Panc1 (cell line): Measurements from ENCODE around the gene S1PR2. TPM values are rescaled to one million over a fixed set of nuclear protein-coding genes. Genes with fewer than 3 reads are reported as not detected.

Experiments
- ATAC-seq: fragments of 200-7000 bp; cut with Tn5 transposase; 2 replicates; pipeline ENCODE4 v1.9.1; 2020; ENCODE audit warnings: mild to moderate bottlenecking, moderate library complexity
- BruUV-seq: library from RNA; stranded (reverse); fragments of 400-500 nt; replicated peaks from 2 replicates; lab custom pipeline; 2021; lab: Mats Ljungman, UMichigan
- CTCF ChIA-PET: fragments of 300-600 bp; sonication (Branson Sonifier 250); formaldehyde crosslinking; loops from one replicate; lab custom pipeline; 2022; ENCODE audit warnings: antibody characterized with exemption; lab: Charles Lee
- POLR2A ChIA-PET: fragments of 300-600 bp; sonication (Branson Sonifier 250); formaldehyde crosslinking; loops from one replicate; lab custom pipeline; 2022; ENCODE audit warnings: antibody characterized with exemption; lab: Charles Lee
- DNase-seq: peaks from one replicate; pipeline ENCODE4 v3.0.0-alpha.2; 2010; ENCODE audit warnings: low read depth, low spot score
- H3K27ac ChIP-seq: 2 replicates; pipeline ENCODE4 v1.5.1; 2011; ENCODE audit warnings: mild to moderate bottlenecking, low read length, inconsistent platforms
- H3K27me3 ChIP-seq: fragments of 200-500 bp; sonication (Bioruptor generic); 2 replicates; pipeline ENCODE4 v1.6.0; 2014; ENCODE audit warnings: low read length, inconsistent platforms; ENCODE audit not compliant: control insufficient read depth, insufficient read depth
- H3K36me3 ChIP-seq: fragments of 200-500 bp; sonication (Bioruptor generic); 2 replicates; pipeline ENCODE4 v1.5.1; 2014; ENCODE audit warnings: inconsistent platforms, mild to moderate bottlenecking, low read length, moderate library complexity; ENCODE audit not compliant: control insufficient read depth, insufficient read depth
- H3K4me1 ChIP-seq: 2 replicates; pipeline ENCODE4 v1.5.1; 2011; ENCODE audit warnings: inconsistent platforms, mild to moderate bottlenecking, low read length, moderate library complexity; ENCODE audit not compliant: control insufficient read depth, insufficient read depth
- H3K4me3 ChIP-seq, 2 experiments: 2 replicates each; pipeline ENCODE4 v1.5.1; 2011 to 2012; ENCODE audit warnings: low read depth in 2 of 2, low read length in 2 of 2, mild to moderate bottlenecking in 2 of 2, inconsistent platforms in 1 of 2, moderate library complexity in 1 of 2
- H3K9me3 ChIP-seq: fragments of 200-500 bp; sonication (Bioruptor generic); 2 replicates; pipeline ENCODE4 v1.5.1; 2014; ENCODE audit warnings: low read depth, mild to moderate bottlenecking, inconsistent platforms, low read length, moderate library complexity; ENCODE audit not compliant: control insufficient read depth, insufficient read depth
- CTCF ChIP-seq: fragments of 450-650 bp; IDR thresholded peaks from 2 replicates; pipeline ENCODE4 v1.5.1; 2017; ENCODE audit warnings: mild to moderate bottlenecking
- POLR2AphosphoS5 ChIP-seq: IDR thresholded peaks from 2 replicates; pipeline ENCODE4 v1.6.1; 2012; ENCODE audit warnings: mild to moderate bottlenecking, low read depth, low read length, moderate library complexity
- SIN3A ChIP-seq: IDR thresholded peaks from 2 replicates; pipeline ENCODE4 v1.6.1; 2012; ENCODE audit warnings: low read depth, mild to moderate bottlenecking, low read length, moderate library complexity, borderline replicate concordance; ENCODE audit not compliant: insufficient read depth
- TCF7L2 ChIP-seq: IDR thresholded peaks from 2 replicates; pipeline ENCODE4 v1.6.1; 2011; ENCODE audit warnings: mild to moderate bottlenecking, low read depth, low read length, inconsistent platforms
- in situ Hi-C: cut with HindIII; loops from 2 replicates; pipeline ENCODE4 v1.10.0; 2016; ENCODE audit warnings: low sequenced_read_pairs, low pct_unique_long_range_greater_than_20kb
- intact Hi-C: fragments of 100-400 bp; cut with micrococcal nuclease; formaldehyde crosslinking; loops from one replicate; pipeline ENCODE4 v1.10.0; 2022; ENCODE audit not compliant: unreplicated experiment
- total RNA-seq: library from RNA; stranded (reverse); gene quantifications from one replicate; pipeline ENCODE4 v1.2.1, GENCODE V29; 2021; ENCODE audit not compliant: unreplicated experiment
- TF ChIP-seq, protein P1 (sequence below), 2 experiments: IDR thresholded peaks; 2 replicates each; pipeline ENCODE4 v1.6.1; 2011 to 2012; ENCODE audit warnings: low read depth in 2 of 2, control low read depth in 1 of 2, low read length in 1 of 2, mild to moderate bottlenecking in 1 of 2, moderate library complexity in 1 of 2; ENCODE audit not compliant: insufficient read depth in 1 of 2

The S1PR2 gene
- total RNA-seq, 1 experiment from 2014 or later: 2.9 TPM

- no peak for TF ChIP-seq SIN3A
- no peaks in the 10 kb centered on the region for H3K36me3 ChIP-seq
- ATAC-seq (no peak), DNase-seq (no peak)
- intact Hi-C loops: no loop called here
- no TSS peak for BruUV-seq
- H3K4me1 ChIP-seq: no peaks in the 10 kb centered on the region
- no peaks in the 10 kb centered on the region for H3K9me3 ChIP-seq
- ChIA-PET CTCF (no interaction called here), POLR2A (no interaction called here)
- no peaks in the 10 kb centered on the region for H3K27me3 ChIP-seq
- H3K27ac ChIP-seq: no peak overlapping the region
- H3K4me3 ChIP-seq: no peak overlapping the region
- in situ Hi-C loops: no loop called here
Measured at GRCh38 chr19:10220695-10221094, 10.4 kb downstream of the S1PR2 start.

DNA sequence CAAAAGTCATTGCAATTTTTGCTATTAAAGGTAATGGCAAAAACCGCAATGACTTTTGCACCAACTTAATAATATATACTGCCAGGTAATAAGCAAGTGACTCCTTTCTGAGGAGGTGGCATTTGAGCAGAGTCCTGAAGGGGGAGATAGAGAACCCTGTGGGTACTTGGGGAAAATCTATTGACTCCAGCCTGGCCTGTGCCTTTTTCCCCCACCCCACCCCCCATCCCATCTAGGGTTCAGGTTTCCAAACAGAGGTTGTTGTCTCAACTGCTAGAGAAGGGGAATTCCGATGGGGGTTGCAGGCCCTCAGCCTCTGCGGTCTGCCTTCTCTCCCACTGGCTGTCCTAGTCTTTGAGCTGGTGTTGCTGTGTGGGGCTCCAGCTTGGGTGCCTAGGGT, 11.5 kb downstream of the S1PR2 start:
- no TSS peak for BruUV-seq
- H3K4me1 ChIP-seq: no peaks in the 10 kb centered on the region
- POLR2A ChIA-PET: interaction anchor here (0.6 to 0.7 kb wide), 3 partner anchors 25 to 982 kb away, joined by 3 to 8 read pairs (median 6); partner anchors contain the start of gene DNMT1
- intact Hi-C loops (no loop called here), in situ Hi-C loops (no loop called here)
- no peaks in the 10 kb centered on the region for H3K36me3 ChIP-seq
- H3K27me3 ChIP-seq: no peaks in the 10 kb centered on the region
- ATAC-seq (peak; percentile 80), DNase-seq (no peak)
- H3K27ac ChIP-seq: no peak overlapping the region
- TF ChIP-seq SIN3A: no peak
- no peak for TF ChIP-seq CTCF
- TF ChIP-seq TCF7L2: no peak
- TF ChIP-seq, protein P1, sequence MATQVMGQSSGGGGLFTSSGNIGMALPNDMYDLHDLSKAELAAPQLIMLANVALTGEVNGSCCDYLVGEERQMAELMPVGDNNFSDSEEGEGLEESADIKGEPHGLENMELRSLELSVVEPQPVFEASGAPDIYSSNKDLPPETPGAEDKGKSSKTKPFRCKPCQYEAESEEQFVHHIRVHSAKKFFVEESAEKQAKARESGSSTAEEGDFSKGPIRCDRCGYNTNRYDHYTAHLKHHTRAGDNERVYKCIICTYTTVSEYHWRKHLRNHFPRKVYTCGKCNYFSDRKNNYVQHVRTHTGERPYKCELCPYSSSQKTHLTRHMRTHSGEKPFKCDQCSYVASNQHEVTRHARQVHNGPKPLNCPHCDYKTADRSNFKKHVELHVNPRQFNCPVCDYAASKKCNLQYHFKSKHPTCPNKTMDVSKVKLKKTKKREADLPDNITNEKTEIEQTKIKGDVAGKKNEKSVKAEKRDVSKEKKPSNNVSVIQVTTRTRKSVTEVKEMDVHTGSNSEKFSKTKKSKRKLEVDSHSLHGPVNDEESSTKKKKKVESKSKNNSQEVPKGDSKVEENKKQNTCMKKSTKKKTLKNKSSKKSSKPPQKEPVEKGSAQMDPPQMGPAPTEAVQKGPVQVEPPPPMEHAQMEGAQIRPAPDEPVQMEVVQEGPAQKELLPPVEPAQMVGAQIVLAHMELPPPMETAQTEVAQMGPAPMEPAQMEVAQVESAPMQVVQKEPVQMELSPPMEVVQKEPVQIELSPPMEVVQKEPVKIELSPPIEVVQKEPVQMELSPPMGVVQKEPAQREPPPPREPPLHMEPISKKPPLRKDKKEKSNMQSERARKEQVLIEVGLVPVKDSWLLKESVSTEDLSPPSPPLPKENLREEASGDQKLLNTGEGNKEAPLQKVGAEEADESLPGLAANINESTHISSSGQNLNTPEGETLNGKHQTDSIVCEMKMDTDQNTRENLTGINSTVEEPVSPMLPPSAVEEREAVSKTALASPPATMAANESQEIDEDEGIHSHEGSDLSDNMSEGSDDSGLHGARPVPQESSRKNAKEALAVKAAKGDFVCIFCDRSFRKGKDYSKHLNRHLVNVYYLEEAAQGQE (IDR thresholded peaks at IDR 0.05; ENCODE audit: insufficient read depth in 1 of 2, low read depth in 2 of 2, low read length in 1 of 2): no peak
- no peak for TF ChIP-seq POLR2AphosphoS5
- CTCF ChIA-PET: no interaction called here
- no peak overlapping the region for H3K4me3 ChIP-seq
- no peaks in the 10 kb centered on the region for H3K9me3 ChIP-seq

GRCh38 chr19:10217085-10217484, 14.0 kb downstream of the S1PR2 start:
- intact Hi-C loops: no loop called here
- H3K9me3 ChIP-seq: no peaks in the 10 kb centered on the region
- ChIA-PET CTCF (no interaction called here), POLR2A (no interaction called here)
- no TSS peak for BruUV-seq
- in situ Hi-C loops: no loop called here
- ATAC-seq (no peak), DNase-seq (no peak)
- H3K36me3 ChIP-seq: no peaks in the 10 kb centered on the region
- H3K4me3 ChIP-seq: no peak overlapping the region
- H3K27ac ChIP-seq: no peak overlapping the region
- TF ChIP-seq TCF7L2 (no peak), SIN3A (no peak)
- TF ChIP-seq, protein P1 (IDR thresholded peaks at IDR 0.05; ENCODE audit: insufficient read depth in 1 of 2, low read depth in 2 of 2, low read length in 1 of 2): no peak
- no peaks in the 10 kb centered on the region for H3K27me3 ChIP-seq
- H3K4me1 ChIP-seq: no peaks in the 10 kb centered on the region
